ENCODE data around the gene INHBC.
A peak's percentile ranks its signal among the peaks of the same experiment; 100 is the strongest.
"Not testable (repeated sequence)": the region's sequence is repeated elsewhere in the genome, so short reads cannot be mapped to it uniquely, and the experiment has no call there.

INHBC gene

DNA sequence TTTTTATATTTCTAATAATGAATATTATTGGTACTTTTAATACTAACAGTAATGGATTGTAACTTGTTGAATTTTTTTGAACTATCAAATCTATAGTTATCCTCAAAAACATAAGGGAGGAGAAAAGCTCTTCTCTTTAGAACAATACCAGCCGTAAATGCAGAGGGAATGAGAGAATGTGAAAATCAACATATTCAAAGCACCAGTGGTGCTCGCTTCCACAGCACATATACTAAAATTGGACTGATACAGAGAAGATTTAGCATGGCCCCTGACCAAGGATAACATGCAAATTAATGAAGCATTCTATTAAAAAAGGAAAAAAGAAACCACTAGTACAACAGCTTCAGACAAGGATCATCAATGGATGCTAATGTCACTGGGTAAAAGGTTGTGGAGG, 19.5 kb upstream of the INHBC start:
- no peak for TF ChIP-seq POLR2A (IDR thresholded peaks at IDR 0.05; ENCODE audit: low read depth, low read length)
- DNase-seq (ENCODE audit: insufficient read length, low spot score) (no peak), FAIRE-seq (no peak)

DNA sequence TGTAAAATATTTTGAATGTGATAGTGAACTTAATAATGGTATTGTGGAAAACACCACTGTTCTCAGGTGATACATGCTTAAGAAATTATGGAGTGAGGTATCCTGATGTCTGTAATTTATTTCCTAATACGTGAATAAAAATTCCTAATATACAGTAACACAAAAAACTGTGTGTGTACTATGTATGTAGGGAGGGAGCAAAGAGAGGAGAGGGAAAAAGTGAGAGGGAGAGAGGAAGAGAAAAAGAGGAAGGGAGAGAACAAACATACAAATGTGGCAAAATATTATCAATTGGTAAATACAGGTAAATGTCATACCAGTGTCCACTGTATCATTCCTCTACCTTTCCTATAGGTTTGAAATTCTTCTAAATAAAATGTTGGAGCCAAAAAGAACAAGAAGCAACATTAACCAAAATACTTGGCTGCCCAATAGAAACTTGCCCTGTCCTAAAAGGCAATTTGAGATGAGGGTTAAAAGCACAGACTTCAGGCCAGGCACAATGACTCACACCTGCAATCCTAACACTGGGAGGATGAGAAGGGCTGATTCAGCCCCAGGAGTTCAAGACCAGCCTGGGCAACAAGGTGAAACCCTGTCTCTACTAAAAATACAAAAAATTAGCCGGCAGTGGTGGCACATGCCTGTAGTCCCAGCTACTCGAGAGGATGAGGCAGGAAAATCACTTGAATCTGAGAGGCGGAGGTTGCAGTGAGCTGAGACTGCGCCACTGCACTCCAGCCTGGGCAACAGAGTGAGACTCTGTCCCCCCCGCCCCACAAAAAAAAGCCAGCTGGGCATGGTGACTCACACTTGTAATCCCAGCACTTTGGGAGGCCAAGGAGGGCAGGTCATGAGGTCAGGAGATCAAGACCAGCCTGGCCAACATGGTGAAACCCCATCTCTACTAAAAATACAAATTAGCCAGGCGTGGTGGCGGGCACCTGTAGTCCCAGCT, 18.3 kb upstream of the INHBC start:
- peak; percentile 38 for DNase-seq (ENCODE audit: insufficient read length, low spot score)

DNA sequence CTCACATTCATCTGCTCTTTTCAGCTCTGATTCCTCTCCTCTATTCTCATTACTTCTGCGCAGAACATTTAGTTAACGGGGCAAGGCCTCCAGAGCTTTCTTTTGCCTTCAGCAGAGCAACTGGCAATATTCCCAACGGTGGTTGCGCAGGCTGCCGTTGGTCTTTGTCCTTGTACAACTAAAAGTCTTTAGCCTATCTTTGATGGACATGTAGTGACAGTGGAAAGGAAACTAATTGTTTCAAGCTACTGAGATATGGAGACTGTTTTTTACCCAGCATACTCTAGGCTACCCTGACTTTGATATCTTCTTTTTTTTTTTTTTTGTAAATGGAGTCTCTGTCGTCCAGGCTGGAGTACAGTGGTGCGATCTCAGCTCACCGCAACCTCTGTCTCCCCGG, 16.3 kb upstream of the INHBC start:
- TF ChIP-seq POLR2A (IDR thresholded peaks at IDR 0.05; ENCODE audit: low read depth, low read length): no peak
- DNase-seq (ENCODE audit: insufficient read length, low spot score) (no peak), FAIRE-seq (no peak)

More for the DNA sequence above, 18.3 kb upstream of the INHBC start:
- TF ChIP-seq POLR2A (IDR thresholded peaks at IDR 0.05; ENCODE audit: low read depth, low read length): no peak
- peak; percentile 89 for FAIRE-seq

DNA sequence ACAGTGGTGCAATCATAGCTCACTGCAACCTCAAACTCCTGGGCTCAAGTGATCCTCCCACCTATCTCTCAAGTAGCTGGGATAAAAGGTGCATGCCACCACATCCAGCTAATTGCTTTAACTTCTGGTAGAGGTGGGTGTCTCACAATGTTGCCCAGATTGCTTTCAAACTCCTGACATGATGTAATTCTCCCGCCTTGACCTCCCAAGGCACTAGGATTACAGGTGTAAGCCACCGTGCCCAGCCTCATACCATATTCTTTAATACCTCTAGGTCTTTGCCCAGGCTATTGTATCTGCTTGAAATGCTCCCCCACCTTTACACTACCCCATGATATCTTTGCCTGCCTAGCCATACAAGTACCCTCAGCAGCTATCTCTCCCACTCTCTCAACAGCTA, 15.1 kb upstream of the INHBC start:
- no peak for TF ChIP-seq POLR2A (IDR thresholded peaks at IDR 0.05; ENCODE audit: low read depth, low read length)
- DNase-seq (ENCODE audit: insufficient read length, low spot score) (no peak), FAIRE-seq (no peak)

DNA sequence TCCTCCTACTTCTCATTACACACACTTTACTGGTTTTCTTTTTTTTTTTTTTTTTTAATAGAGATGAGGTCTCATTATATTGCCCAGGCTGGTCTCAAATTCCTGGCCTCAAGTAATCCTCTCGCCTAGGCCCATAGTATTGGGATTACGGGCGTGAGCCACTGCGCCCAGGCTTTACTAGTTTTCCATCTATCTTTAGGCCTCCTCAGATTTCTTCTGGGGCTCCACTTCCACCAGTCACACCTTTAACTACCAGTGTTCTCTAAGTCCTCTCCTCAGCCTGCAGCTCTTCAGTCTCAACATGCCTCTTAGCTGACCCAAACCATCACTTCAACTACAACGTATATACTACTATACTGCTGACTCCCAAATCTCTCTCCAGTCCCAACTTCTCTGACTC, 14.1 kb upstream of the INHBC start:
- no peak for DNase-seq (ENCODE audit: insufficient read length, low spot score)
- TF ChIP-seq POLR2A (IDR thresholded peaks at IDR 0.05; ENCODE audit: low read depth, low read length): no peak
- no peak for FAIRE-seq

DNA sequence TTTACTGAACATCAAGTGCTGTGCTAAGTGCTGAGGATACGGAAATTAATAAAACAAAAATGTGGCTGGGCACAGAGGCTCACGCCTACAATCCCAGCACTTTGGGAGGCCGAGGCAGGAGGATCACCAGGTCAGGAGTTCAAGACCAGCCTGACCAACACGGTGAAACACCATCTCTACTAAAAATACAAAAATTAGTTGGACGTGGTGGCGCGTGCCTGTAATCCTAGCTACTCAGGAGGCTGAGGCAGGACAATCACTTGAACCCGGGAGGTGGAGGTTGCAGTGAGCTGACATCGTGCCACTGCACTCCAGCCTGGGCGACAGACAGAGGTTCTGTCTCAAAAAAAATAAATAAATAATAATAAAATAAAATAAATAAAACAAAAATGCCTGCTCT, 7.6 kb upstream of the INHBC start:
- not testable (repeated sequence) for FAIRE-seq; DNase-seq (ENCODE audit: insufficient read length, low spot score)

DNA sequence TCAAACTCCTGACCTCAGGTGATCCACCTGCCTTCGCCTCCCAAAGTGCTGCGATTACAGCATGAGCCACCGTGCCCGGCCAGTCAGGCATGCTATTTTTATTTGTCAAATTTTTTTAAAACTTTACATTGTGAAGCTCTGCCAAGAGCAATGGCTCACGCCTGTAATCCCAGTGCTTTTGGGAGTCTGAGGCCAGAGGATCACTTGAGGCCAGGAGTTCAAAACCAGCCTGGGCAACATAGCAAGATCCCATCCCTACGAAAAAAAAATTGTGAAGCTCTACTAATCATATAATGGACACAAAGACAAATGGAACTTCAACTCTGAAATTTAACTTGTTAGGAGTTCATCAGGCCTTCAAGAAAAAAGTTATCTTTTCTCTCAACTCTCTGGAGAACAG, 5.6 kb upstream of the INHBC start:
- no peak for TF ChIP-seq POLR2A (IDR thresholded peaks at IDR 0.05; ENCODE audit: low read depth, low read length)
- FAIRE-seq: no peak
- no peak for DNase-seq (ENCODE audit: insufficient read length, low spot score)

DNA sequence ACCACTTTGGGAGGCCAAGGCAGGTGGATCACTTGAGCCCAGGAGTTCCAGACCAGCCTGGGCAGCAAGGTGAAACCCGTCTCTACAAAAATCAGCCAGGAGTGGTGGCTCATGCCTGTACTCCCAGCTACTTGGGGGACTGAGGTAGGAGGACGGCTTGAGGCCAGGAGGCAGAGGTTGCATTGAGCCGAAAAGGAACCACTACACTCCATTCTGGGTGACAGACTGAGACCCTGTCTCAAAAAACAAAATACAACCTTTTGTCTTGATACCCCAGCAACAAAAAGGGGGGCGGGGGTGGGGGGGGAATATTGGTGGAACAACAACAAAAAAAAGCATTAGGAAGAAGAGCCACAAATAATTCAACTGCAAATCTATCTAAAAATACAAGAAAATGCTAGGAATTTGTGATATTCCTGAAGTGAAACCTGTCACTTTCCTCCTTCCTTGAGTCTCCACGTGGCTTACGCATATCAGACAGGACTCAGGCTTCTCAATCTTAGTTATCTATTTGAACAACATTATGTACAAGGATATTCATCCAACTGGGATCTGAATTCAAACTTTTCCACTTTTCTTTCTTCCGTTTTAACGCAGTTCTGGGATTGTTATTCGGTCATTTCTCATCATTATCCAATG, 5.0 kb upstream of the INHBC start:
- no peak for TF ChIP-seq POLR2A (IDR thresholded peaks at IDR 0.05; ENCODE audit: low read depth, low read length)
- FAIRE-seq: no peak

DNA sequence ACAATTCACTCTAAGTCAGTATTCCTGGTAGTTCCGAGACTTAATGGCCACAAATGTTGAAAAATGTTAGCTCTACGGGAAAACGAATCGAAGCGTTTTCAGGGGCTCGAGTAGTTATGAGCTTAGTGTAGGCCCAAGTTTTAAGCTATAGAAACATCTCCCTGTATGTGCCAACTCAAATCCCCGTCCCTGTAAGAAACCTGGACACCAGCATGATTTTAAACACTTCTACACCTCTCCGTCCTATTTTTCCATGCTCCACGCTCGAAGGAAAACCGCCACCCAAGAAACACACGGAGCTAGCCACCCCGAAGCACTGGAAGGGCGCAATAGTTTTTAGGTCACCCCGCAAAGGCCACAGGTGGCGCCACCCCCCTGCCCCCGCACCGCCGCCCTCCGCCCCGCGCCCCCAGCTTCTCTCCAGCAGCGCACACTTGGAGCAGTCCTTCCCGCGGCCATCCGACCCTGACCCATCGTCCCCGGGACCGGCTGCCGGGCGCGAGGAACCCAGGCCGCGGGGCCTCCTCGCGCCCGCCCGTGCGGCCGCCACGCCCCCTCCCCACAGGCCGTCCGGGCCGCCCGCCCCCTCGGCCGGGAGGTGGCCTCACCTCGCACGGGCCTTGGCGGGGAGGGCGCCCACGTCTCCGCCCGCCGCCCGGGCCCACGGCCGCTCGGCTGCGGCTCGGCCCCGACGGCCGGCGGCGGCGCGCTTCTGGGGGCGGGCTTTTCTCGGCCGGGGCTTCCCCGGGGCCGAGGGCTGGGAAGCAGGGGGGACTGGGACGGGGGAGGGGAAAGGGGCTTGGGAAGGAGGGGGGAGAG, 4.3 kb upstream of the INHBC start:
- FAIRE-seq (no peak), DNase-seq (ENCODE audit: insufficient read length, low spot score) (peak; percentile 21)
- 0 out of 2 replicates have a peak, but pooled peaks have one; percentile 30 for TF ChIP-seq POLR2A (IDR thresholded peaks at IDR 0.05; ENCODE audit: low read depth, low read length)

More for the DNA sequence above, 5.0 kb upstream of the INHBC start:
- DNase-seq (ENCODE audit: insufficient read length, low spot score): no peak

DNA sequence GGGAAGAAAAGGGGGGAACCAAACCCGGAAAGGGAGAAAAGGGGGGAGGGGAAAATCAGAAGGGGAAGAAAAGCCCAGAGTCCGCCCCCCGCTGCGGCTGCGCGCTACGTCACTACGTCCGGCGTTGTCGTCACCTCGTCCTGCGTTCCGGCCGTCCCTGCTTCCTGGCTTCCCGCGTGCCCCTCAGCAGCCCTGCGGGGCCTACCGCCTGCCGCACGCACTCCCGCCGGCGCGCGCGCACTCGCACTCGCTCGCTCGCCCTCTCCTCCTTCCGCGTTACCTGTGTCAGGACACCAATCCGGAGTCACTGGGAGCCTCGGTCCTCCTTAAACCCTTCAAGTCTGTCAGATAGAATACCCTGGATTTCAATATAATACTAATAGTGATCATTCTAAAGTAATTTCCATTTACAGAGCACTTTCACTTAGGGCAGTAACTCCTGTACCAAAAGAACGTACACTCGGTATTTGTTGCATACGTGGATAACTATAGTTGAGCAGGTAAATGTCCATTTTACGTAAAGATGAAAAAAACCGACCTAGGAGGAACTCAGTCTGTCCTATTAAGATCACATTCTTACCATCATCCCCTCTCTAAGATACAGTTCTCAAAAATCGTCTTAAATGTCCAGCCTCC, 3.5 kb upstream of the INHBC start, which contains the start of gene R3HDM2:
Gene R3HDM2 (minus strand): TSS at position 113 of the 636 bp plus-strand sequence. CDS start 120,615 bp downstream, outside the sequence.
- DNase-seq (ENCODE audit: insufficient read length, low spot score): peak; percentile 95
- TF ChIP-seq POLR2A (IDR thresholded peaks at IDR 0.05; ENCODE audit: low read depth, low read length): peak; percentile 90
- FAIRE-seq: peak; percentile 84

DNA sequence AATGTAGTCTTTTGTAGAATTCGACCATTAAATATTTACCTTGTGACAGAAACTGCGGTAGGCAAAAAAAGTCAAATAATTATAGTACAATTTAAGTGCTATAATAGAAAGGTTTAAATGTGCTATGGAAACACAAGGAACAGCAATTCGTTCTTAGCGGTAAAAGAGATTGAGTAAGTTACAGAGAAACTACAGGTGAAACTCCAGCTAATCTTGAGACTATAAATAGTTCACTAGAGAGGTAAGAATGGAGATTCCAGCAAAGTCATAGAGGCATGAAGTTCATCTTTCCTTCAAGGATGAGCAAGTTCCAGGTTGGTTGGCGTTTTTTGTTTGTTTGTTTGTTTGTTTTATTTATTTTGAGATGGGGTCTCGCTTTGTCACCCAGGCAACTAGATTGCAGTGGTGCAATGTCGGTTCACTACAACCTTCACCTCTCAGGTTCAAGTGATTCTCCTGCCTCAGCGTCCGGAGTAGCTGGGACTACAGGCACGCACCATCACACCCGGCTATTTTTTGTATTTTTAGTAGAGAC, 2.9 kb upstream of the INHBC start:
- FAIRE-seq (no peak), DNase-seq (ENCODE audit: insufficient read length, low spot score) (no peak)
- TF ChIP-seq POLR2A (IDR thresholded peaks at IDR 0.05; ENCODE audit: low read depth, low read length): no peak

DNA sequence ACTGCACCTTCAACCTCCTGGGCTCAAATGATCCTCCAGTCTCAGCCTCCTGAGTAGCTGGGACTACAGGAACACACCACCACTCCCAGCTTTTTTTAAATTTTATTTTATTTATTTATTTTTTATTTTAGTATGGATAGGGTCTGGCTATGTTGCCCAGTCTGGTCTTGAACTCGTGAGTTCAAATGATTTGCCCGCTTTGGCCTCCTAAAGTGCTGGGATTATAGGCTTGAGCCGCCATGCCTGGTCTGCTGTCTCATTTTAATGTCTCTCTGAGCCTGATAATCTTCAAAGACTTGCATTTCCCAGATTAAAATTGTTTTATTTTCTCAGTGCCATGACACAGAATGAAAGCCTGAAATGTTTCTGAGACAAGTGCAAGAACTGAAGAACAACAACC, 1.2 kb upstream of the INHBC start:
- DNase-seq (ENCODE audit: insufficient read length, low spot score) (no peak), FAIRE-seq (no peak)
- no peak for TF ChIP-seq POLR2A (IDR thresholded peaks at IDR 0.05; ENCODE audit: low read depth, low read length)

DNA sequence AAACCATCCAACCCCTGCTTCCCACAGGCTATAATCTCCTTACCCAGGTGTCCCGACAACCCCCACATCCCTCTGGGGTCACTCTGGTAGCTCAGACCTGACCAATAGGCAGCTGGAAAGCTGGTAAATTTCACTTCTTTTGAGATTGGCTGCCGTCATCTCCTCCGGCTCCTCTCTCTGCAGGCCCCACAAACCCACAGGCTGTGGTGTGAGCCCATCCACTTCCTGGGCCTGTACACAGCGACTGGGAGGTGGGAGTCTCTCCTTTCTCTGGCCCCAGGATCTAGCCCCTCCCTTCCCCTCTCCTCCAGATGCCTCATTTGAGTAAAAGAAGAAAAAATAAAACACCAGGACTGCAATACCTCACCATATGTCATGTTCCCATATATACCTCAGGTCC, 709 bp downstream of the INHBC start:
- DNase-seq (ENCODE audit: insufficient read length, low spot score): no peak
- FAIRE-seq: no peak
- TF ChIP-seq POLR2A (IDR thresholded peaks at IDR 0.05; ENCODE audit: low read depth, low read length): no peak

Data from H54 (cell line).